HUES48 (cell line): ENCODE measurements around the gene KRTAP10-1.

Experiments
- H3K27ac ChIP-seq: one replicate; pipeline ENCODE4 v1.7.0; 2013; ENCODE audit warnings: low read depth, low read length, inconsistent platforms
- H3K27me3 ChIP-seq: 2 replicates; pipeline ENCODE4 v1.6.1; 2013; ENCODE audit warnings: mild to moderate bottlenecking, low read length; ENCODE audit not compliant: control insufficient read depth, insufficient read depth
- H3K36me3 ChIP-seq: 2 replicates; pipeline ENCODE4 v1.6.1; 2013; ENCODE audit warnings: low read length; ENCODE audit not compliant: control insufficient read depth, insufficient read depth
- H3K4me1 ChIP-seq: 2 replicates; pipeline ENCODE4 v1.6.1; 2013; ENCODE audit warnings: mild to moderate bottlenecking, low read length; ENCODE audit not compliant: control insufficient read depth, insufficient read depth
- H3K4me3 ChIP-seq: 2 replicates; pipeline ENCODE4 v1.5.1; 2013; ENCODE audit warnings: mild to moderate bottlenecking, low read depth, low read length
- H3K9ac ChIP-seq: 2 replicates; pipeline ENCODE4 v1.6.1; 2013; ENCODE audit warnings: mild to moderate bottlenecking, low read depth, low read length, moderate library complexity
- H3K9me3 ChIP-seq: 2 replicates; pipeline ENCODE4 v1.6.1; 2013; ENCODE audit warnings: low read length; ENCODE audit not compliant: control insufficient read depth, insufficient read depth

Gene KRTAP10-1

GRCh38 chr21:44544566-44544965, 4.6 kb upstream of the KRTAP10-1 start:
- no peak overlapping the region for H3K27ac ChIP-seq
- H3K9me3 ChIP-seq, result no peaks in the 10 kb centered on the region
- no peak overlapping the region for H3K9ac ChIP-seq
- H3K4me1 ChIP-seq, result peaks cover 19% of the 10 kb centered on the region
- no peak overlapping the region for H3K4me3 ChIP-seq
- H3K27me3 ChIP-seq, result no peaks in the 10 kb centered on the region
- no peaks in the 10 kb centered on the region for H3K36me3 ChIP-seq

DNA sequence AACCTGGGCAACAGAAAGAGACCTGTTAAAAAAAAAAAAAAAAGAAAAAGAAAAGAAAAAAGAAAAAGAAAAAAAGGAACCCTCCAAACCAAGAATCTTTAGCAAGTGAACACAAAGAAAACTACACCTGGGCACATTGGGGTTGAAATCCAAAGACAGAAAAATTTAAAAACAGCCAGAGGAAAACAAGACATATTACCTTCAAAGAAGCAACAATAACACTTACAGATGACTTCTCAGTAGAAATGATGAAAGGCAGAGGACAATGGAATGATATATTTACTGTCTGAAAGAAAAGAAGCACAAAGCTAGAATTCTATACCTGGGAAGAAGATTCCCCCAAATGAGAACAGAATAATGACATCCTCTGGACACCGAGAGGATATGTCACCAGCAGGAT, 2.7 kb upstream of the KRTAP10-1 start:
- no peak overlapping the region for H3K9ac ChIP-seq
- no peaks in the 10 kb centered on the region for H3K36me3 ChIP-seq
- no peaks in the 10 kb centered on the region for H3K27me3 ChIP-seq
- H3K9me3 ChIP-seq, result no peaks in the 10 kb centered on the region
- H3K27ac ChIP-seq, result no peak overlapping the region
- no peak overlapping the region for H3K4me3 ChIP-seq
- peaks cover 2% of the 10 kb centered on the region; the same call in 1 of the 2 replicates for H3K4me1 ChIP-seq

DNA sequence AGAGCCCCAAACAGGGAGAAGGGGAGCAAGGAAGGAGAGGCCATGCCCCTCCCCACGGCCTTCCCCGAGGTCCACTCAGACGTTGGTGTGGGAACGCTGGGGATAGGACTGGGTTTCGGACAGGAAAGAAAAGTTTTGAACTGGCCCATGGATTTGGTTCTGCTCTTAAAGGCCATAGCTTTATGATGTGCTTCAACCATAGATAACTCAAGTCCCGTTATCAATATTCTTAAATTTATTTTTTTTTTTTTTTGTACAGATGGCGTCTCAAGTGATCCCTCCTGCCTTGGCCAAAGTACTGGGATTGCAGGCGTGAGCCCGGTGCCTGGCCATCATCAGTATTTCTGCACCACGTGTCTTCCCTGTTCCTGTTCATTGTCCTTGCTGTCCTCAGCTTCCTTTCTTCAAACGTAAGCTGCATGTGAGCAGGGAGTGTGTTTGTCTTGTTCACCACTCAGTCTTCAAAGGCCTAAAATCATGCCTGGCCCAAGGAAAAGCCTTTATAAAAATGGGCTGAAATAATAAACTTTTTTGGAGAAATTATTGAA, 820 bp upstream of the KRTAP10-1 start:
- Histone ChIP-seq H3K9me3 (no peaks in the 10 kb centered on the region), H3K27me3 (no peaks in the 10 kb centered on the region), H3K4me1 (no peaks in the 10 kb centered on the region), H3K36me3 (no peaks in the 10 kb centered on the region), H3K4me3 (no peak overlapping the region), H3K27ac (no peak overlapping the region), H3K9ac (no peak overlapping the region)

GRCh38 chr21:44539046-44539445, 949 bp downstream of the KRTAP10-1 start:
- no peaks in the 10 kb centered on the region for H3K27me3 ChIP-seq
- no peak overlapping the region for H3K4me3 ChIP-seq
- H3K9ac ChIP-seq, result no peak overlapping the region
- H3K9me3 ChIP-seq, result no peaks in the 10 kb centered on the region
- H3K4me1 ChIP-seq, result no peaks in the 10 kb centered on the region
- no peak overlapping the region for H3K27ac ChIP-seq
- no peaks in the 10 kb centered on the region for H3K36me3 ChIP-seq

DNA sequence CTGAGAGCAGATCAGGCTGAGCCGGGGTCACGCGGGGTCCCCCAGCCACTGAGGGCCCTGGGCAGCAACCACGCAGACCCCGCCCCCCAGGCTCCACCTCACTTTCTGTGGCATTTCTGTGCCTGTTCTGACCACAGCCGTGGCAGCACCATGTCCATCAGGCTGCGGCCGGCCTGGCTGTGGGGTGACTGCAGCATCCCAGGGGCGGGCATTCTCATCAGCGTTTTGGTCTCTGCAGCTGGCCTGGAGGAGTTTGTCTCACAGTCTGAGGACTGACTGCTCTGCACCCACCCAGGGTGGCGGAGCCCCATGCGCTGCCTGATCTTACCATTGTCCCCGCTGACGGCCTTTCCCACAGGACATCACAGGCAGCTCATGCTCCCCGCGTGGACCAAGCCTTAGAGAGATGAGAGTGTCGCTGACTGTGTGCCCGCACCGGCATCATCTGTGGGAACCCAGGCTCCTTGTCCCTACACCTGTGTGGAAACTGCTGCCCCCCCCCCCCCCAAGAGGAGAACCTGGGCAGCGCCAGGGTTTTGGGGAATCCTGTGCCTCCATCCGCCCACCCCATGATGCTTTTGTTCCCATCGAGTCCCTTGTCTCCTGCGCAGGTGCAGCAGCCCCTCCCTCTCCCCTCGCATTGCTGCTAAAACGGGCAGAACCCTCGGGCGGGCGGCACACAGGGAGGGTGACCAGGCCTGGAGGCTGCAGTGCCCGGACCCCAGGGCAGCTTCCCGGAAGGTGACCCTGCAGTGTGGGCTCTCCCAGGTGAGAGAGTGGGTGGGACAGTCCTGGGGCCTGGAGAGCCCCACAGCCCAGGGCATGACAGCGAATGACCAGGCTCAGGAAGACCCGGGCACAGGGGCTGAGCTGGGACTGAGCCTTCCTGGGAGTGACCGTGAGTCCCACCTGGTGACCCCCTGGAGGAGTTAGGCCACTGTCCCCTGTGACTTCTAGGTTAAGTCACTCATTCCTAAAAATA, 1.8 kb downstream of the KRTAP10-1 start:
- no peak overlapping the region for H3K4me3 ChIP-seq
- H3K27me3 ChIP-seq, result no peaks in the 10 kb centered on the region

DNA sequence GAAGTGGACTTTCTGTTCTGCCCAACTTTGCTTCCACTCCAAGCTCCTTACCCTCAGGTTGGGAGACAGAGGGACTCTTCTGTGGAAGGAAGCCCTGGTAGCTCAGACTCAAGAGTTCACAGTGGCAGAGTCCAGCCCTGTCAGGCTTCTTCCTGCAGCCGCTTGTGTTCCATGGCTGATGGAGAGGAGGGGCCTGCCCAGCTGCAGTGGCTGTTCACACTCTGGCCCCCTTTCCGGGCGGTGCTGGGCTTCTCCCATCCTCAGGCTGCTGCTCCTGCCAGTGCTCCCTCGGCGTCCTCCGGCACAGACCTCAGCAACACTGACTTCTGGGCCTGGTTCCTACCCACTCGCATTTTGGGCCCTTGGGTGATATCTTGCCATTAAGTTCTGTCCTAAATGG, 4.0 kb downstream of the KRTAP10-1 start:
- H3K4me3 ChIP-seq, result no peak overlapping the region
- H3K9me3 ChIP-seq, result no peaks in the 10 kb centered on the region
- H3K9ac ChIP-seq, result no peak overlapping the region
- H3K4me1 ChIP-seq, result no peaks in the 10 kb centered on the region
- H3K27me3 ChIP-seq, result no peaks in the 10 kb centered on the region
- H3K27ac ChIP-seq, result no peak overlapping the region
- H3K36me3 ChIP-seq, result no peaks in the 10 kb centered on the region

More for the DNA sequence above, 1.8 kb downstream of the KRTAP10-1 start:
- H3K27ac ChIP-seq, result no peak overlapping the region
- H3K9ac ChIP-seq, result no peak overlapping the region
- H3K36me3 ChIP-seq, result no peaks in the 10 kb centered on the region
- H3K4me1 ChIP-seq, result no peaks in the 10 kb centered on the region
- H3K9me3 ChIP-seq, result no peaks in the 10 kb centered on the region

DNA sequence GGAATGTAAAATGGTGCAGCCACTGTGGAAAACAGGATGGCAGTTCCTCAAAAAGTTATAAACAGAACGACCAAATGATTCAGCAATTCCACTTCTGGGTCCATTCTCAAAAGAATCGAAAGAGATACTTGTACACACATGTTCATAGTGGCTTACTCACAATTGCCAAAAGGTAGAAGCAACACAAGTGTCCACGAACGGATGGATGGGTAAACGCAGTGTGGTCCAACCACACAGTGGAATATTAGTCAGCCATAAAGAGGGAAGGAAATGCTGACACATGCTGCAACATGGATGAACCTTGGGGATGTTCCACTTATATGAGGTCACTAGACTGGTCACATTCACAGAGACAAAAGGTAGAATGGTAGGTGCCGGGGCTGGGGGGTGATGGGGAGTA, 5.3 kb downstream of the KRTAP10-1 start:
- H3K27me3 ChIP-seq, result no peaks in the 10 kb centered on the region
- no peak overlapping the region for H3K9ac ChIP-seq
- no peaks in the 10 kb centered on the region for H3K4me1 ChIP-seq

GRCh38 chr21:44533891-44534627, 5.9 kb downstream of the KRTAP10-1 start:
- H3K27ac ChIP-seq, result no peak overlapping the region
- H3K9me3 ChIP-seq, result no peaks in the 10 kb centered on the region
- H3K4me1 ChIP-seq, result no peaks in the 10 kb centered on the region
- H3K27me3 ChIP-seq, result no peaks in the 10 kb centered on the region
- H3K9ac ChIP-seq, result no peak overlapping the region
- no peak overlapping the region for H3K4me3 ChIP-seq
- H3K36me3 ChIP-seq, result no peaks in the 10 kb centered on the region

More for the DNA sequence above, 5.3 kb downstream of the KRTAP10-1 start:
- H3K27ac ChIP-seq, result no peak overlapping the region
- no peaks in the 10 kb centered on the region for H3K9me3 ChIP-seq
- H3K36me3 ChIP-seq, result no peaks in the 10 kb centered on the region
- H3K4me3 ChIP-seq, result no peak overlapping the region

- no peak overlapping the region for H3K9ac ChIP-seq
- H3K4me1 ChIP-seq, result no peaks in the 10 kb centered on the region
- no peaks in the 10 kb centered on the region for H3K27me3 ChIP-seq
- H3K27ac ChIP-seq, result no peak overlapping the region
- H3K36me3 ChIP-seq, result no peaks in the 10 kb centered on the region
- H3K9me3 ChIP-seq, result no peaks in the 10 kb centered on the region
- no peak overlapping the region for H3K4me3 ChIP-seq
Measured at GRCh38 chr21:44533121-44533890, 6.7 kb downstream of the KRTAP10-1 start.

- no peaks in the 10 kb centered on the region for H3K27me3 ChIP-seq
- no peak overlapping the region for H3K4me3 ChIP-seq
- no peaks in the 10 kb centered on the region for H3K4me1 ChIP-seq
- no peaks in the 10 kb centered on the region for H3K9me3 ChIP-seq
- H3K9ac ChIP-seq, result no peak overlapping the region
- no peak overlapping the region for H3K27ac ChIP-seq
- H3K36me3 ChIP-seq, result no peaks in the 10 kb centered on the region
Measured at GRCh38 chr21:44532712-44533111, 7.3 kb downstream of the KRTAP10-1 start.
